Measurements from ENCODE around the gene STPG3.

STPG3 gene

DNA sequence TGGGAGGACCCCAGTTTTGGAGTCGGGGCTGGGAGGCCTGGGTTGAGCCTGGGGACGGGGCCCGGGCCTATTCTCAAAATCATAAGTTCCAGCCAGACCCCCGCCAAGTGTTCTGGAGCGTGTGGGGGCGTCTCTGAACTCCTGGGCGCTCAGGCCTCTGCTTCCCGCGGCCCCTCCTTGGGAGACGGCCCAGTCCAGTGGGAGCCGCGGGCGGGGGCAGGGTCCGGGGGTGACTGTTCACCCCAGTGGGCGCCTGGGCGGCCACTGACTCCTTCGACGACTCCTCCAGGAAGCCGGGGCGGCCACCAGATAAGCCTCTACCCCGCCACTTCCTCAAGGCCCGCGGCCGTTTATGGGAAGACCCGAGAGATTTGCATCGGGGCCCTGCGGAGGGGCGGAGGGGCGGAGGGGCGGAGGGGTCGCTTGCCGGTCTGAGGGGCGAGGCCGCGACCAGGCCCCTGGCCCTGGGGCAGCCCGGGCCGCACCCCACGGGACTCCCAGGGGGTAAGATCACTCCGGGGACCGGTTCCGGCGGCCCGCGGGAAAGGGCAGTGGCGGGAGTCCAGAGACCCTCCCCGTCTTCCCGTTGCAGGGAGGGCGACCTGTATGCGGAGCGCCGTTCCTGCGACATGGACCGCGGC, 27.1 kb downstream of the STPG3 start:
- DNase-seq (ENCODE audit: low read depth in 2 of 2, low spot score in 1 of 2): no peak

- DNase-seq (ENCODE audit: low read depth in 2 of 2, low spot score in 1 of 2): no peak
Observed at GRCh38 chr9:137278721-137279711, 27.9 kb downstream of the STPG3 start.

DNA sequence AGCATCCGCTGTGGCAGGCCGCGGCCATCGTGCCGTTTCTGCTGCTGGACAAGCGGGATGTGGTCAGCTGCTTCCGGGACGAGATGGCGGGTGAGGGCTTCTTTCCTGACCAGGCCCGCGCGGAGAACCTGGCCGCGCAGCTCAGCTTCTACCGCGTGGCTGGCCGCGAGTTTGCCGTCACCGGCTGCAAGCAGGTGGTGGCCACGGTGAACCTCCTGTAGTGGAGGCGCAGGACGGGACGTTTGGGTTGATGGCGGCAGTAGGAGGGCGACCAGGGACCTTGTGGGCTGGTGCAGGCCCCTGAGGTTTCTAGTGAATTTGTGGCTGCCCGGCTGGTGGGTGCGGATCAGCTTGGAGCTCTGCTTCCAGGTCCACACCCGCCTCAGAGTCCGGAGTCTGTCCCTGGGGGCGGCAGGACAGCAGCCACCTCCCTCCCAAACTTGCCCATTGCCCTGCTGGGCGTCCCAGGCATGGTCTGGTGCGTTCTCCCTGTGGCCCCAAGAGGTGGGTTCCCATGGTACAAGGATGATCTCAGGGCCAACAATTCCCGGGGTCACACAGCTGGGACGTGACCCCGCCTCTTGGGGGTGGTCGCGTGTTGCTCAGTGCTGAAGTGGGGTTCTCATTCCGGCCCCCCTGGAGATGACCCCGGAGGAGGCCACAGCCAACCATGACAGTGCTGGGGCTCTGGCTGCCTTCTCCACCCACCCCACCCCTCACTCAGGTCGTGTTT, 28.8 kb downstream of the STPG3 start:
- DNase-seq (ENCODE audit: low read depth in 2 of 2, low spot score in 1 of 2): no peak

DNA sequence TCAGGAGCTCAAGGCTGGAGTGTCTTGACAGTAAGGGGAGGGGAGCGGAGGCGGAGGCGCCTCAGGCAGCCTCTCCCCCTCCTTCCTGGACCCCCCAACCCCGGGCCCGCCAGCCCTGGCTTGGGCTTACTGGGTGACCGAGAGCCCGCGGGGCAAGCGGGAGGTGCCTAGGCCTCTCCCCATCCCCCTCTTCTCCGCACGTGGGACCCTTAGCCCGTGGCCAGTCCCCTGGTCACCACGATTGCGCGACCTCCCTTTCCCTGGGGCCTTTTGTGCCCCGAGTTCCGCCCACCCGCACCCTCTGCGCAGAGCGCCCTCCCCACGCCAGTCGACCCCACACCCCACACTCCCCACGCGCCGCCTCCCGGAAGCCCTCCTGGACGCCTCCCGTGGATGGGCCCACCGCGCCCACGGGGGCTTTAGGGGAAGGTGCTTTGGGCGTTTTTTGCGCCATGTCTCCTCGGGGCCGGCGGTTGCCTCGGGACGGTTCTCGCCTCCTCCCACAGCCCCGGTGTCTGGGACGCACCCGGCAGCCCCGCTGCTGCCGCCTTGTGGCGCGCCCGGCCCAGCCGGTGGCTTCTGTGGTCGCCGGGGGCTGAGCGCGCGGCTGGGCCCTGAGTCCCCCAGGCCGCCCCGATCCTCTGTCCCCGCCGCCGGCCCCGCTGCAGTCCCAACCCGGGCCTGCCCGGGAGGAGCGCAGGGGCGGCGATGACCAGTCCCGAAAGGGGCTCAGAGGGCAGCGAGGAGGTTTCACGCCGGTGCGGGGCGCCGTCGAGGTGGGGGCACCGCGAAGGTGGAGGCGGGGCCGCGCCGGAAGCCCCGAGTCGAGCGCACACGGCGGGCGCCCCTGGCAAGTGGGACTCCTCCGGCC, 29.6 kb downstream of the STPG3 start:
- DNase-seq (ENCODE audit: low read depth in 2 of 2, low spot score in 1 of 2): no peak

DNA sequence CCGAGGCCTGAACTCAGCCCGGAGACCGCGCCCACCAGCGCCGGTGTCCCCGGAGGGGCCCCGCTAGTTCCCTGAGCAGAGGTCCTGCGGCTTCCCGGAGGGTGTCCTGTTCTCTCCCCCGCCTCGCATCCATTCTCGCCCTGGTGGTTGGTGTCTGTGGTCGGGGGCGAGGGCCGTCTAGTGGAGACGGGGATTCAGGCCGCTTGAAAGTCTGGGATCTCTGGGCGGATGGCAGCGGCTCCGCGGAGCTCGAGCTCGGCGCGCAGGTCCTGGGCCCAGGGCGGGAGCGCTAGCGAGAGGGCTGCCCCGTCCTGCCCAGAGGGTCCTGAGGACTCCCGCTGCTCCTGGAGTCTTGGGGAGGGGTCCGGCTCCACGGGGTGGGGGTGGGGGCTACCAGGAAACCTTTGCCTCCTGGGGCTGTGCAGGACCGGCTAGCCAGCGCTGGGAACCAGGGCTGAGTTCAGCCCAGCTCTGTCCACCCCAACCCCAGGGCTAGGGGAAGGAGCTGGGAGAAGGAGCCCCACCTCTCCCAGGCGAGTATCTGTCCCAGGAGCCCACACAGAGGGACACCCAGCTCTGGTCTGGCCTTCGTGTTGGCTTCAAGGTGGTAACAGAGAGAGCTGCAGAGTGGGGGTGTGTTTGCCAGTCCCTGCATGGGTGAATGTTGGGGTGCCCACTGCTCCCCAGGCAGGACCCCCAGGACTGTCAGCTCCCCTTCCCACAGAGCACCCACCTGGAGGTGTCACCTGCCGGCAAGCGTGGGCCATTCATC, 30.4 kb downstream of the STPG3 start:
- DNase-seq (ENCODE audit: low read depth in 2 of 2, low spot score in 1 of 2): no peak

GRCh38 chr9:137286975-137287383, 35.9 kb downstream of the STPG3 start:
- no peak for DNase-seq (ENCODE audit: low read depth in 2 of 2, low spot score in 1 of 2)

DNA sequence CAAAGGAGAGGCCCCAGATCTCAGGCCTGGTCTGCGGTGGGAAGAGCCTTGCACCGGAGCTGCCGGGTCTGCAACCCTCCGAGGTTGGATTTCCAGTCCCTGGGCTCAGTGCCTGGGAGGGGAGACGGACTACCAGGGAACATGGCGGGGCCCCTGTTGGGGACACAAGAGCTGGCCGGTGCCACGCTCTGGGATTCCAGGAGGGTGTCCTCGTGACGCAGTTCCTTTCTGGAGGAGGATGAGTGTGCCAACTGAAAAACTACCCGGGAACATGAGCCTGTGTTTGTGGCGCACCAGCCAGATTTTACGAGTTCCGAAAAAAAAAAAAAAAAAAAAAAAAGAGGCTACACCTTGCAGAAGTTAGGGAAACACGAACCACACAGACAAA, 42.0 kb downstream of the STPG3 start:
- no peak for DNase-seq (ENCODE audit: low read depth in 2 of 2, low spot score in 1 of 2)

DNA sequence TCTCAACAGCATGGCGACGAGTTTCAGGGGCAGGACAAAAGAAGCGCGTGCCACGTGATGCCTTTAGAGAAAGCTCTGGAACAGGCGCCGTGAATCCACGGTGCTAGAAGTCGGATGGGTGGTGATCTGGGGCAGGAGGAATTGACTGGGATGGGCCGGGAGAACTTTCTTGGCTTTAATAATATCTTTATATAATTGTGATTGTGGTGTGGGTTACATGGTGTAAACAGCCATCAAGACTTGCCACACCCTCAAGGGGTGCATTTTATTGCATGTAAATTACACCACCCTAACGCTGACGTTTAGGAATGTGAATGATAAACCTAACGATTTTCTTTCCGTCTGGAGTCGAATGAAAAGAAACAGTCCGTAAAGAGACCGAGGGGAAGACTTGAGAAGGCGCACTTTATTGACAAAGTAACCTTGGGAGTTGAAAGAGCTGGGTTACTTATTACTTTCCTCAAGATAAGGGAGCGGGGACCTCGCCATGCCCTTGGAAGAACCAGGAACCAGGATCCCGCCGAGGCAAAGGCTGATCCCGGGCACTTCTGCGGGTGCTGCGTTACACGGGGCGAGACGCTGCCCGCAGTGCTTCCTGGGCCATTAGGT, 42.5 kb downstream of the STPG3 start:
- DNase-seq (ENCODE audit: low read depth in 2 of 2, low spot score in 1 of 2): no peak

GRCh38 chr9:137294091-137294680, 43.1 kb downstream of the STPG3 start:
- no peak for DNase-seq (ENCODE audit: low read depth in 2 of 2, low spot score in 1 of 2)

- DNase-seq (ENCODE audit: low read depth in 2 of 2, low spot score in 1 of 2): no peak
Observed at GRCh38 chr9:137294681-137295237, 43.7 kb downstream of the STPG3 start.

GRCh38 chr9:137295238-137295811, 44.2 kb downstream of the STPG3 start:
- DNase-seq (ENCODE audit: low read depth in 2 of 2, low spot score in 1 of 2): no peak

DNA sequence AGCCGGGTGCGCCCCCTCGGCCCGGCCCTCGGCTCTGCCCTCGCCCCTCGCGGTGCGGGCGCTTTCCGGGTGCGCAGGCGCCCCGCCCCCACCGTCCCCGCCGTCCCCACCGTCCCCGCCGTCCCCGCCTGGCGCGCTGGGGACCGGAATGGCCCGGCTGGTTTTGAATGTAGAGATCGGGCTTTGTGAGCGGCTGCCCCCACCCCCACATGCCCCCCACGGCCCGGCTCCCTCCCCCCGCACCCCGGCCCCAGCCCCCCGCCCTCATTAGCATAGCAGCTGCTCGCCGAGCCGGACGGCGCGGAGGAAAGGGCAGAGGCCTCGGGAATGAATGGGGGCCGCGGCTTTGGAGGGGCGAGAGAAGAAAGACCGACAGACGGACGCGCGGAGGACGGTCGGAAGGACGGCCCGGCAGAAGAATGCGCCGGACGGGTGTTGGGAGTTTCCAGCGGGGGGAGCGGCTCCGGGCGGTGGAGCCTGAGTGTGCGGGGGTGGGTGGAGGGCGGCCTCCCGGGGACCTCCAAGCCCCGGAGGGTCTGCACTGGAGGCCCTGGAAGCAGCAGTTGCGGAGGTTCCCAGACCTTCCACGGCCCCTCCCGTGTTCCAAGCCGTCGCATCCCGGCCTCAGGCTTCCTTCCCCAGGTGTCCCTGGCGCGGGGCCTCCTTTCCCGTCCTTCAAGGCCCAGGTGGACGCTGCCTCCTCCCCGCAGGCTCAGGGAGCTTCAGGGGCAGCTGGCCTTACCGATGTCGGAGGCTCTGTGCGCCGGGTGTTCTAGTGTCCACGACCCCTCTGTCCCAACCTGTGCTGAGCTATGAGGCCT, 45.0 kb downstream of the STPG3 start:
- DNase-seq (ENCODE audit: low read depth in 2 of 2, low spot score in 1 of 2): no peak

DNA sequence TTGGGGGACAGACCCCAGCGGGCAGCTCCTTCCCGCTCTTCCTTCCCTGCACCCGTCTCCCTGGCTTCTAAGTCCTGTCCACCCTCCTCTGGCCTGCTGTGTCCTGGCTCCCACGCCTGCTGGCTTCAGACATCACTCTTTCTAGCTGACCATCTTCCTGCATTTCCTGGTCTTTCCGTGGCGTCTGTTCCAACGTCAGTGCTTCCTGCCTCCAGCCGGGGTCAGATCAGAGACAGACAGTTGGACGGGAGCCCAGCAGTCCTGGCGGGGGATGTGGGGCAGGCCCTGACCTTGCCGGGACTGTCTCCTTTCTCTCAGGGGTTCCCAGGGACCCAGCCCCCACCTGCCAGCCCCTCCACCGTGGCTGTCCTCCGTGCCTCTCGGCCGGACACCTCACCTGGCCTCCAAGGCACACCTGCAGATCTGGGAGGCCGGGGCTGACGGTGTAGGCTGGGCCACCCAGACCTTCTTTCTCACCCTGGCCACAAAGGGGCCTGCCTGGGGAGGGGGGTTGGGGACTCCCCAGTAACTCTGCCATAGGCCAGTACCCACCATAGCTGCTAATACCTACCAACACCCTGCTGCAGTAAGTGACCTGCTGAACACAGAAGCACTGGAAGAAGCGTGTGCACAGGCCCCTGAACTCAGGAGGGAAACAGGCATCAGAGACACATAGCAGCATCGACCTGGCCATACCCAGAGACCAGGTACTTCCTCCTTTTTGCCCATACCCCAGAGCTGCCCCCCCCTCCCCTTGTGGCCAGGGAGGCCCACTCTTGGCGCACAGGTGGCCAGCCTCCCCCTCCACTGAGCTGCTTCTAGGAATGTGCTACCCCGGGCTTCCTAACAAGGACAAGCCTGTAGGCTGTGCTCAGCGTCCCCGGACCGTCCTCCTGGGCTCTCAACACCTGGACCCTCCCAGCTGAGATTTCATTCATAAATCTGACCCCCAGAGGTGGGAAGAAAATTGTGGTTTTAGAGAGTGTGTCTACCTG, 45.9 kb downstream of the STPG3 start:
- DNase-seq (ENCODE audit: low read depth in 2 of 2, low spot score in 1 of 2): no peak

GRCh38 chr9:137297966-137298365, 46.9 kb downstream of the STPG3 start:
- DNase-seq (ENCODE audit: low read depth in 2 of 2, low spot score in 1 of 2): no peak

- DNase-seq (ENCODE audit: low read depth in 2 of 2, low spot score in 1 of 2): no peak
Observed at GRCh38 chr9:137298401-137299202, 47.5 kb downstream of the STPG3 start.

- DNase-seq (ENCODE audit: low read depth in 2 of 2, low spot score in 1 of 2): no peak
Observed at GRCh38 chr9:137299203-137299565, 48.1 kb downstream of the STPG3 start.
